HepG2 (cell line): ENCODE results near the gene OSGEPL1. TPM values are rescaled to one million over a fixed set of nuclear protein-coding genes. Genes with fewer than 3 reads are reported as not detected.

ENCODE experiments used
- ATAC-seq: fragments of 200-7000 bp; cut with Tn5 transposase; 3 replicates; pipeline ENCODE4 v1.9.1; 2020; ENCODE audit warnings: mild to moderate bottlenecking, moderate library complexity
- BruUV-seq: library from RNA; stranded (reverse); fragments of 400-500 nt; replicated peaks from 2 replicates; lab custom pipeline; 2021; lab: Mats Ljungman, UMichigan
- CTCF ChIA-PET: fragments of 300-600 bp; formaldehyde crosslinking; extraction: SDS; loops from one replicate; lab custom pipeline; 2021; ENCODE audit warnings: low total read pairs, inconsistent platforms, low intra/inter-chr PET ratio; lab: Yijun Ruan, JAX
- POLR2A ChIA-PET: fragments of 350-600 bp; sonication (Branson Sonifier 250); formaldehyde crosslinking; loops from one replicate; lab custom pipeline; 2020; ENCODE audit warnings: antibody characterized with exemption, inconsistent platforms; lab: Yijun Ruan, JAX
- DNase-seq: peaks from one replicate; pipeline ENCODE4 v3.0.0-alpha.2; 2015; ENCODE audit warnings: low spot score
- FAIRE-seq: peaks from 3 replicates; lab custom pipeline; 2011; peaks lifted over from hg19 to GRCh38; lab: Jason Lieb, UNC
- H2AFZ ChIP-seq: one replicate; pipeline ENCODE4 v1.6.1; 2011; ENCODE audit warnings: low read length, inconsistent platforms
- H3K27ac ChIP-seq: fragments of 300-600 bp; 3 replicates; pipeline ENCODE4 v1.8.0; 2011; ENCODE audit warnings: mixed run types, mild to moderate bottlenecking, mixed read lengths, low read length, inconsistent platforms; ENCODE audit not compliant: insufficient read depth; ENCODE audit errors: extremely low read length
- H3K27me3 ChIP-seq, 2 experiments: fragments of 200-600 bp in 1 of 2; 2 replicates in 1 of 2; 3 replicates in 1 of 2; pipeline versions ENCODE4 v1.6.0 to v1.8.0; 2011; ENCODE audit warnings: low read length in 2 of 2, mild to moderate bottlenecking in 2 of 2, moderate library complexity in 2 of 2, inconsistent platforms in 1 of 2; ENCODE audit not compliant: insufficient read depth in 2 of 2, control insufficient read depth in 1 of 2
- H3K36me3 ChIP-seq, 2 experiments: fragments of 200-600 bp in 1 of 2; replicated peaks in 1 of 2; 2 replicates in 1 of 2; 3 replicates in 1 of 2; pipeline versions ENCODE4 v1.5.1 to v1.8.0; 2011; ENCODE audit warnings: low read length in 2 of 2, inconsistent platforms in 1 of 2; ENCODE audit not compliant: insufficient read depth in 2 of 2, control insufficient read depth in 1 of 2
- H3K4me1 ChIP-seq: 2 replicates; pipeline ENCODE4 v1.5.1; 2012; ENCODE audit warnings: low read length, inconsistent platforms; ENCODE audit not compliant: insufficient read depth
- H3K4me2 ChIP-seq: 2 replicates; pipeline ENCODE4 v1.6.0; 2011; ENCODE audit warnings: low read depth, low read length, inconsistent platforms
- H3K4me3 ChIP-seq, 3 experiments: fragments of 200-600 bp in 1 of 3; sonication (generic), shearing (Covaris generic) in 1 of 3; replicated peaks in 1 of 3; 2 replicates each; pipeline ENCODE4 v1.5.1; 2011 to 2016; ENCODE audit warnings: low read length in 3 of 3, inconsistent platforms in 2 of 3, low read depth in 2 of 3, mild to moderate bottlenecking in 2 of 3, control low read depth in 1 of 3, mixed read lengths in 1 of 3; ENCODE audit not compliant: insufficient read depth in 1 of 3
- H3K79me2 ChIP-seq: one replicate; pipeline ENCODE4 v1.6.1; 2011; ENCODE audit warnings: low read length, inconsistent platforms; ENCODE audit not compliant: insufficient read depth
- H3K9ac ChIP-seq: 2 replicates; pipeline ENCODE4 v1.6.0; 2011; ENCODE audit warnings: mild to moderate bottlenecking, low read depth, low read length, inconsistent platforms; ENCODE audit not compliant: insufficient read depth
- H3K9me3 ChIP-seq: 2 replicates; pipeline ENCODE4 v1.5.1; 2012; ENCODE audit warnings: mild to moderate bottlenecking, low read length
- H4K20me1 ChIP-seq: 2 replicates; pipeline ENCODE4 v1.6.0; 2011; ENCODE audit warnings: inconsistent platforms, mild to moderate bottlenecking, low read length, moderate library complexity; ENCODE audit not compliant: insufficient read depth
- AGO1 ChIP-seq: fragments of 200-400 bp; formaldehyde crosslinking; IDR thresholded peaks from 2 replicates; pipeline ENCODE4 v1.6.1; 2017; ENCODE audit warnings: mild to moderate bottlenecking, low read depth, low read length, moderate library complexity; ENCODE audit not compliant: poor library complexity, severe bottlenecking
- CENPT ChIP-seq: sonication (generic); formaldehyde crosslinking; IDR thresholded peaks from 2 replicates; pipeline ENCODE4 v1.8.0; 2022; ENCODE audit warnings: low read depth, mild to moderate bottlenecking, moderate library complexity, missing genetic modification reagents
- EP300 ChIP-seq, 3 experiments: sonication (generic) in 1 of 3; formaldehyde crosslinking in 1 of 3; IDR thresholded peaks; 2 replicates each; pipeline versions ENCODE4 v1.5.1 to v1.6.1; 2011 to 2020; ENCODE audit warnings: low read depth in 2 of 3, low read length in 2 of 3, borderline replicate concordance in 1 of 3, improper control_type of control experiment in 1 of 3, mild to moderate bottlenecking in 1 of 3, missing genetic modification reagents in 1 of 3, moderate library complexity in 1 of 3
- ETV5 ChIP-seq: IDR thresholded peaks from 2 replicates; pipeline ENCODE4 v1.6.1; 2018; ENCODE audit warnings: missing biosample characterization, missing genetic modification reagents, inconsistent platforms, borderline replicate concordance
- IKZF1 ChIP-seq: fragments of 450-650 bp; IDR thresholded peaks from 2 replicates; pipeline ENCODE4 v1.7.1; 2016
- JUNB ChIP-seq: sonication (generic); formaldehyde crosslinking; IDR thresholded peaks from 2 replicates; pipeline ENCODE4 v1.8.0; 2022; ENCODE audit warnings: missing genetic modification reagents, mild to moderate bottlenecking, borderline replicate concordance
- KDM5B ChIP-seq: sonication (generic); formaldehyde crosslinking; IDR thresholded peaks from 2 replicates; pipeline ENCODE4 v1.4.0; 2020; ENCODE audit warnings: missing genetic modification reagents, mild to moderate bottlenecking, borderline replicate concordance
- KDM6A ChIP-seq: IDR thresholded peaks from 2 replicates; pipeline ENCODE4 v1.6.1; 2016; ENCODE audit warnings: low read depth
- KLF15 ChIP-seq: sonication (generic); formaldehyde crosslinking; IDR thresholded peaks from 2 replicates; pipeline ENCODE4 v1.8.1; 2023; ENCODE audit warnings: borderline replicate concordance, mild to moderate bottlenecking, inconsistent platforms, missing genetic modification reagents, mixed read lengths
- NR2C2 ChIP-seq: sonication (generic); formaldehyde crosslinking; IDR thresholded peaks from 2 replicates; pipeline ENCODE4 v1.4.0; 2020; ENCODE audit warnings: missing genetic modification reagents, mild to moderate bottlenecking, moderate library complexity, borderline replicate concordance
- SNAI1 ChIP-seq: sonication (generic); formaldehyde crosslinking; IDR thresholded peaks from 2 replicates; pipeline ENCODE4 v1.5.0; 2020; ENCODE audit warnings: mild to moderate bottlenecking, missing genetic modification reagents, borderline replicate concordance
- TMF1 ChIP-seq: sonication (generic); formaldehyde crosslinking; IDR thresholded peaks from 2 replicates; pipeline ENCODE4 v1.8.1; 2022; ENCODE audit warnings: low read depth, missing genetic modification reagents
- ZBTB33 ChIP-seq: sonication (generic); formaldehyde crosslinking; IDR thresholded peaks from 2 replicates; pipeline ENCODE4 v1.4.0; 2020; ENCODE audit warnings: missing genetic modification reagents
- ZFP1 ChIP-seq: IDR thresholded peaks from 2 replicates; pipeline ENCODE4 v1.6.1; 2016
- ZFY ChIP-seq: sonication (generic); formaldehyde crosslinking; IDR thresholded peaks from 2 replicates; pipeline ENCODE4 v1.4.0; 2020; ENCODE audit warnings: missing genetic modification reagents
- ZNF33A ChIP-seq: sonication (generic); formaldehyde crosslinking; IDR thresholded peaks from 2 replicates; pipeline ENCODE4 v1.5.1; 2020; ENCODE audit warnings: missing genetic modification reagents, mild to moderate bottlenecking, moderate library complexity, borderline replicate concordance
- ZNF501 ChIP-seq: sonication (generic); formaldehyde crosslinking; IDR thresholded peaks from 2 replicates; pipeline ENCODE4 v1.5.1; 2020; ENCODE audit warnings: mild to moderate bottlenecking, moderate library complexity, missing genetic modification reagents
- ZNF737 ChIP-seq: sonication (generic); formaldehyde crosslinking; IDR thresholded peaks from 2 replicates; pipeline ENCODE4 v1.5.0; 2020; ENCODE audit warnings: missing genetic modification reagents, mild to moderate bottlenecking, borderline replicate concordance
- ZNF879 ChIP-seq: sonication (generic); formaldehyde crosslinking; IDR thresholded peaks from 2 replicates; pipeline ENCODE4 v1.8.1; 2023; ENCODE audit warnings: missing genetic modification reagents
- WGBS: methylation state at CpG from one replicate; pipeline ENCODE4 v1.1.6; 2017; ENCODE audit warnings: low lambda C conversion rate; 5-methylcytosine and 5-hydroxymethylcytosine counted together
- in situ Hi-C: cut with HindIII; loops from 2 replicates; pipeline ENCODE4 v1.10.0; 2017; ENCODE audit warnings: low pct_unique_long_range_greater_than_20kb; ENCODE audit not compliant: extremely low pct_ligation_motif_present
- intact Hi-C: fragments of 100-400 bp; cut with micrococcal nuclease; formaldehyde crosslinking; loops from one replicate; pipeline ENCODE4 v1.10.0; 2022; ENCODE audit not compliant: unreplicated experiment
- polyA plus RNA-seq, 8 experiments: library from polyadenylated mRNA; depleted of rRNA in 3 of 8; stranded (reverse) in 7 of 8; unstranded in 1 of 8; fragments of >200 nt; fragmentation: Illumina TruSeq in 4 of 8; extraction: Trizol in 4 of 8; gene quantifications; 2 replicates each; pipeline versions ENCODE4 v1.2.1 to v1.2.3, GENCODE V29; 2011 to 2016; ENCODE audit warnings: low read depth in 4 of 8, missing spikeins in 1 of 8, mixed read lengths in 1 of 8; ENCODE audit not compliant: insufficient read depth in 1 of 8
- total RNA-seq, 5 experiments: library from RNA; depleted of rRNA; stranded (reverse); fragments of >200 nt; fragmentation: Illumina TruSeq; extraction: Trizol; gene quantifications; 2 replicates each; pipeline ENCODE4 v1.2.3, GENCODE V29; 2016; ENCODE audit warnings: low read depth in 1 of 5
- TF ChIP-seq, protein P1 (sequence below): sonication (generic); formaldehyde crosslinking; IDR thresholded peaks from 2 replicates; pipeline ENCODE4 v1.4.0; 2020; ENCODE audit warnings: missing genetic modification reagents

Gene OSGEPL1
- total and polyA plus RNA-seq, 2 of the 13 experiments (the other 11 are each of a cell fraction or from before 2014, with no cell fraction given) = 10.2 to 10.8 TPM

- Histone ChIP-seq H4K20me1 (no peaks in the 10 kb centered on the region), H3K27me3 (no peaks in the 10 kb centered on the region), H3K4me1 (peaks cover 20% of the 10 kb centered on the region), H3K9me3 (no peaks in the 10 kb centered on the region), H3K4me3 (peak overlapping the region; percentile 59 to 86 (median 83)), H3K79me2 (peaks cover 4% of the 10 kb centered on the region), H3K9ac (peak overlapping the region; percentile 80), H2AFZ (peak overlapping the region; percentile 99), H3K4me2 (peak overlapping the region; percentile 79), H3K27ac (peak overlapping the region; percentile 82), H3K36me3 (peaks cover 0 to 10% of the 10 kb centered on the region in 2 experiments; a peak in 2 of 5 replicates)
- CTCF ChIA-PET = interaction anchor here (1.6 to 2.2 kb wide), 3 partner anchors 11 to 101 kb away, joined by 8 to 11 read pairs (median 10); partner anchors contain the start of genes ANKAR and ASNSD1
- POLR2A ChIA-PET = interaction anchor here (0.7 to 3.6 kb wide), 14 partner anchors 10 to 712 kb away, joined by 3 to 51 read pairs (median 4); partner anchors contain the start of genes ANKAR, HIBCH, ORMDL1 and PMS1
- BruUV-seq = TSS peak; percentile 71
- DNase-seq (no peak), ATAC-seq (no peak), FAIRE-seq (no peak)
- 2% methylated on average over 7 of the region's 7 CpGs for WGBS
- intact Hi-C loops (loop anchor here (1.0 to 10.0 kb wide), 4 partner anchors 65 to 553 kb away; partner anchors contain the start of genes ANKAR, HIBCH and WDR75), in situ Hi-C loops (loop anchor here (5.0 kb wide), 1 partner anchor 85 kb away; no protein-coding TSS in a partner anchor)
- no peak for TF ChIP-seq KDM5B
- TF ChIP-seq ZNF33A = 0 out of 2 replicates have a peak, but pooled peaks have one; percentile 44
- no peak for TF ChIP-seq ETV5 (CRISPR knock-in tag)
- TF ChIP-seq ZNF501 (CRISPR knock-in tag) = no peak
- TF ChIP-seq ZFP1 (CRISPR knock-in tag) = peak; percentile 63; the same call in 1 of the 2 replicates
- peak; percentile 47; the same call in 1 of the 2 replicates for TF ChIP-seq TMF1 (CRISPR knock-in tag)
- no peak for TF ChIP-seq IKZF1
- 0 out of 2 replicates have a peak, but pooled peaks have one; percentile 65 for TF ChIP-seq SNAI1
- TF ChIP-seq EP300 (IDR thresholded peaks at IDR 0.05; ENCODE audit: low read depth in 2 of 2, low read length in 2 of 2) = no peak
- peak; percentile 32; the same call in 1 of the 2 replicates for TF ChIP-seq EP300 (CRISPR knock-in tag; IDR thresholded peaks at IDR 0.05; ENCODE audit: borderline replicate concordance)
- TF ChIP-seq NR2C2 (CRISPR knock-in tag) = no peak
- no peak for TF ChIP-seq KLF15
- TF ChIP-seq ZBTB33 (CRISPR knock-in tag) = no peak
- peak; percentile 74; the same call in 1 of the 2 replicates for TF ChIP-seq ZNF879 (CRISPR knock-in tag)
- TF ChIP-seq, protein P1, sequence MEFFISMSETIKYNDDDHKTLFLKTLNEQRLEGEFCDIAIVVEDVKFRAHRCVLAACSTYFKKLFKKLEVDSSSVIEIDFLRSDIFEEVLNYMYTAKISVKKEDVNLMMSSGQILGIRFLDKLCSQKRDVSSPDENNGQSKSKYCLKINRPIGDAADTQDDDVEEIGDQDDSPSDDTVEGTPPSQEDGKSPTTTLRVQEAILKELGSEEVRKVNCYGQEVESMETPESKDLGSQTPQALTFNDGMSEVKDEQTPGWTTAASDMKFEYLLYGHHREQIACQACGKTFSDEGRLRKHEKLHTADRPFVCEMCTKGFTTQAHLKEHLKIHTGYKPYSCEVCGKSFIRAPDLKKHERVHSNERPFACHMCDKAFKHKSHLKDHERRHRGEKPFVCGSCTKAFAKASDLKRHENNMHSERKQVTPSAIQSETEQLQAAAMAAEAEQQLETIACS = no peak
- TF ChIP-seq JUNB (CRISPR knock-in tag) = no peak
- TF ChIP-seq KDM6A = no peak
- no peak for TF ChIP-seq CENPT (CRISPR knock-in tag)
- no peak for TF ChIP-seq ZNF737 (CRISPR knock-in tag)
- no peak for TF ChIP-seq AGO1
- TF ChIP-seq ZFY (CRISPR knock-in tag) = no peak
Observed at GRCh38 chr2:189762229-189762550, 402 bp downstream of the OSGEPL1 start.
